ENCODE data around the gene MARVELD1. TPM values are rescaled to one million over a fixed set of nuclear protein-coding genes. Genes with fewer than 3 reads are reported as not detected.
A peak's percentile ranks its signal among the peaks of the same experiment; 100 is the strongest.

The MARVELD1 gene
- total and polyA plus RNA-seq, 2 of the 13 experiments (the other 11 are each of a cell fraction or from before 2014, with no cell fraction given): not detected

DNA sequence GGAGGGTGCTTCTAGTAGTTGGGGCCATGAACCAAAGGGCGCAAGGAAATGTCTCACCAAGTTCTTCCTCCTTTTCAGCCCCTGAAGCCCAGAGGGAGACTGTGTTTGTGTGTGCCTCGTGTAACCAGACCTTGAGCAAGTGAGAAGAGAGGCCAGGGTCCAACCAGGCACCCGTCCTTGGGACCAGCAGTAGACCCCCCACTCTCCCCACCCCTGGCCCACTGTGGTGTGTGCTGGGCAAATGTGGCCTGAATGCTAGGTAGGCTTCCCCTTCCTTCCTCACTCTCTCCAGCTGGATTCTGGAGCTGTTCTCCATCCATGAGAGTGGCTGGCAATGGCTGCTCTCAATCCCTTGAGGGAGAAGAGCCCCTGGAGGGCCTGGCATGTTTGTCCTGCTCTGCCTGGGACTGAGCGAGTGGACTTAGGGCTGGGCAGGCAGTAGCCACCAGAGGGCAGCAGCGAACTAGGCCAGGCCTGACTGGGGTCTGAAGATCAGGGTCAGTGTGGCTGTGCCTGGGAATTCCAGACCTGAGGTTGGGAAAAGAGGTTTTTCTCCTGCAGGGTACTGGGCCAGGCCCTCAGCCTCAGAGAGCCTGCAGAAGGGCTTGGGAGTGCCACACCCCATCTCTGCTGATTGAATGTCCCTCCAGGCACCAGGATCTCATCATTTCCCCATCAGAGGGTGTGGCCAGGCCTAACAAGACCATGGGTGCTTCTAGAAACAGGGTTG lies 45.8 kb downstream of the MARVELD1 start (continued):
- TF ChIP-seq, protein P1, sequence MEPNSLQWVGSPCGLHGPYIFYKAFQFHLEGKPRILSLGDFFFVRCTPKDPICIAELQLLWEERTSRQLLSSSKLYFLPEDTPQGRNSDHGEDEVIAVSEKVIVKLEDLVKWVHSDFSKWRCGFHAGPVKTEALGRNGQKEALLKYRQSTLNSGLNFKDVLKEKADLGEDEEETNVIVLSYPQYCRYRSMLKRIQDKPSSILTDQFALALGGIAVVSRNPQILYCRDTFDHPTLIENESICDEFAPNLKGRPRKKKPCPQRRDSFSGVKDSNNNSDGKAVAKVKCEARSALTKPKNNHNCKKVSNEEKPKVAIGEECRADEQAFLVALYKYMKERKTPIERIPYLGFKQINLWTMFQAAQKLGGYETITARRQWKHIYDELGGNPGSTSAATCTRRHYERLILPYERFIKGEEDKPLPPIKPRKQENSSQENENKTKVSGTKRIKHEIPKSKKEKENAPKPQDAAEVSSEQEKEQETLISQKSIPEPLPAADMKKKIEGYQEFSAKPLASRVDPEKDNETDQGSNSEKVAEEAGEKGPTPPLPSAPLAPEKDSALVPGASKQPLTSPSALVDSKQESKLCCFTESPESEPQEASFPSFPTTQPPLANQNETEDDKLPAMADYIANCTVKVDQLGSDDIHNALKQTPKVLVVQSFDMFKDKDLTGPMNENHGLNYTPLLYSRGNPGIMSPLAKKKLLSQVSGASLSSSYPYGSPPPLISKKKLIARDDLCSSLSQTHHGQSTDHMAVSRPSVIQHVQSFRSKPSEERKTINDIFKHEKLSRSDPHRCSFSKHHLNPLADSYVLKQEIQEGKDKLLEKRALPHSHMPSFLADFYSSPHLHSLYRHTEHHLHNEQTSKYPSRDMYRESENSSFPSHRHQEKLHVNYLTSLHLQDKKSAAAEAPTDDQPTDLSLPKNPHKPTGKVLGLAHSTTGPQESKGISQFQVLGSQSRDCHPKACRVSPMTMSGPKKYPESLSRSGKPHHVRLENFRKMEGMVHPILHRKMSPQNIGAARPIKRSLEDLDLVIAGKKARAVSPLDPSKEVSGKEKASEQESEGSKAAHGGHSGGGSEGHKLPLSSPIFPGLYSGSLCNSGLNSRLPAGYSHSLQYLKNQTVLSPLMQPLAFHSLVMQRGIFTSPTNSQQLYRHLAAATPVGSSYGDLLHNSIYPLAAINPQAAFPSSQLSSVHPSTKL (CRISPR knock-in tag; IDR thresholded peaks at IDR 0.05): peak; percentile 49; the same call in 1 of the 2 replicates
- TF ChIP-seq, protein P2, sequence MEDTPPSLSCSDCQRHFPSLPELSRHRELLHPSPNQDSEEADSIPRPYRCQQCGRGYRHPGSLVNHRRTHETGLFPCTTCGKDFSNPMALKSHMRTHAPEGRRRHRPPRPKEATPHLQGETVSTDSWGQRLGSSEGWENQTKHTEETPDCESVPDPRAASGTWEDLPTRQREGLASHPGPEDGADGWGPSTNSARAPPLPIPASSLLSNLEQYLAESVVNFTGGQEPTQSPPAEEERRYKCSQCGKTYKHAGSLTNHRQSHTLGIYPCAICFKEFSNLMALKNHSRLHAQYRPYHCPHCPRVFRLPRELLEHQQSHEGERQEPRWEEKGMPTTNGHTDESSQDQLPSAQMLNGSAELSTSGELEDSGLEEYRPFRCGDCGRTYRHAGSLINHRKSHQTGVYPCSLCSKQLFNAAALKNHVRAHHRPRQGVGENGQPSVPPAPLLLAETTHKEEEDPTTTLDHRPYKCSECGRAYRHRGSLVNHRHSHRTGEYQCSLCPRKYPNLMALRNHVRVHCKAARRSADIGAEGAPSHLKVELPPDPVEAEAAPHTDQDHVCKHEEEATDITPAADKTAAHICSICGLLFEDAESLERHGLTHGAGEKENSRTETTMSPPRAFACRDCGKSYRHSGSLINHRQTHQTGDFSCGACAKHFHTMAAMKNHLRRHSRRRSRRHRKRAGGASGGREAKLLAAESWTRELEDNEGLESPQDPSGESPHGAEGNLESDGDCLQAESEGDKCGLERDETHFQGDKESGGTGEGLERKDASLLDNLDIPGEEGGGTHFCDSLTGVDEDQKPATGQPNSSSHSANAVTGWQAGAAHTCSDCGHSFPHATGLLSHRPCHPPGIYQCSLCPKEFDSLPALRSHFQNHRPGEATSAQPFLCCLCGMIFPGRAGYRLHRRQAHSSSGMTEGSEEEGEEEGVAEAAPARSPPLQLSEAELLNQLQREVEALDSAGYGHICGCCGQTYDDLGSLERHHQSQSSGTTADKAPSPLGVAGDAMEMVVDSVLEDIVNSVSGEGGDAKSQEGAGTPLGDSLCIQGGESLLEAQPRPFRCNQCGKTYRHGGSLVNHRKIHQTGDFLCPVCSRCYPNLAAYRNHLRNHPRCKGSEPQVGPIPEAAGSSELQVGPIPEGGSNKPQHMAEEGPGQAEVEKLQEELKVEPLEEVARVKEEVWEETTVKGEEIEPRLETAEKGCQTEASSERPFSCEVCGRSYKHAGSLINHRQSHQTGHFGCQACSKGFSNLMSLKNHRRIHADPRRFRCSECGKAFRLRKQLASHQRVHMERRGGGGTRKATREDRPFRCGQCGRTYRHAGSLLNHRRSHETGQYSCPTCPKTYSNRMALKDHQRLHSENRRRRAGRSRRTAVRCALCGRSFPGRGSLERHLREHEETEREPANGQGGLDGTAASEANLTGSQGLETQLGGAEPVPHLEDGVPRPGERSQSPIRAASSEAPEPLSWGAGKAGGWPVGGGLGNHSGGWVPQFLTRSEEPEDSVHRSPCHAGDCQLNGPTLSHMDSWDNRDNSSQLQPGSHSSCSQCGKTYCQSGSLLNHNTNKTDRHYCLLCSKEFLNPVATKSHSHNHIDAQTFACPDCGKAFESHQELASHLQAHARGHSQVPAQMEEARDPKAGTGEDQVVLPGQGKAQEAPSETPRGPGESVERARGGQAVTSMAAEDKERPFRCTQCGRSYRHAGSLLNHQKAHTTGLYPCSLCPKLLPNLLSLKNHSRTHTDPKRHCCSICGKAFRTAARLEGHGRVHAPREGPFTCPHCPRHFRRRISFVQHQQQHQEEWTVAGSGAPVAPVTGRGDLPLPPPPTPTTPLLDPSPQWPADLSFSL (CRISPR knock-in tag; IDR thresholded peaks at IDR 0.05): no peak
- TF ChIP-seq FOSL2 (CRISPR knock-in tag; IDR thresholded peaks at IDR 0.05) (peak; percentile 39; the same call in 1 of the 2 replicates), REPIN1 (CRISPR knock-in tag; IDR thresholded peaks at IDR 0.05; ENCODE audit: borderline replicate concordance, low read depth) (peak; percentile 80), ZNF446 (CRISPR knock-in tag; IDR thresholded peaks at IDR 0.05) (no peak), ATF7-NPFF (CRISPR knock-in tag; IDR thresholded peaks at IDR 0.05; ENCODE audit: low read depth) (no peak), ZNF432 (CRISPR knock-in tag; IDR thresholded peaks at IDR 0.05; ENCODE audit: borderline replicate concordance) (no peak), HOXA3 (CRISPR knock-in tag; IDR thresholded peaks at IDR 0.05) (peak; percentile 41; the same call in 1 of the 2 replicates), ZFP36 (IDR thresholded peaks at IDR 0.05; ENCODE audit: borderline replicate concordance, low read depth, low read length, partially characterized antibody) (no peak), TOPORS (CRISPR knock-in tag; IDR thresholded peaks at IDR 0.05) (no peak), SALL1 (CRISPR knock-in tag; IDR thresholded peaks at IDR 0.05) (peak; percentile 80)
- TF ChIP-seq, protein P3, sequence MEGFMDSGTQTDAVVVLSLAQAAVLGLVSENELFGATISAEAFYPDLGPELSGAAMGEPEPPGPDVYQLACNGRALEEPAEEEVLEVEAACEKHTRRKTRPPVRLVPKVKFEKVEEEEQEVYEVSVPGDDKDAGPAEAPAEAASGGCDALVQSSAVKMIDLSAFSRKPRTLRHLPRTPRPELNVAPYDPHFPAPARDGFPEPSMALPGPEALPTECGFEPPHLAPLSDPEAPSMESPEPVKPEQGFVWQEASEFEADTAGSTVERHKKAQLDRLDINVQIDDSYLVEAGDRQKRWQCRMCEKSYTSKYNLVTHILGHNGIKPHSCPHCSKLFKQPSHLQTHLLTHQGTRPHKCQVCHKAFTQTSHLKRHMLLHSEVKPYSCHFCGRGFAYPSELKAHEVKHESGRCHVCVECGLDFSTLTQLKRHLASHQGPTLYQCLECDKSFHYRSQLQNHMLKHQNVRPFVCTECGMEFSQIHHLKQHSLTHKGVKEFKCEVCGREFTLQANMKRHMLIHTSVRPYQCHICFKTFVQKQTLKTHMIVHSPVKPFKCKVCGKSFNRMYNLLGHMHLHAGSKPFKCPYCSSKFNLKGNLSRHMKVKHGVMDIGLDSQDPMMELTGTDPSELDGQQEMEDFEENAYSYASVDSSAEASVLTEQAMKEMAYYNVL (CRISPR knock-in tag; IDR thresholded peaks at IDR 0.05; ENCODE audit: borderline replicate concordance): no peak
- TF ChIP-seq, protein P4, sequence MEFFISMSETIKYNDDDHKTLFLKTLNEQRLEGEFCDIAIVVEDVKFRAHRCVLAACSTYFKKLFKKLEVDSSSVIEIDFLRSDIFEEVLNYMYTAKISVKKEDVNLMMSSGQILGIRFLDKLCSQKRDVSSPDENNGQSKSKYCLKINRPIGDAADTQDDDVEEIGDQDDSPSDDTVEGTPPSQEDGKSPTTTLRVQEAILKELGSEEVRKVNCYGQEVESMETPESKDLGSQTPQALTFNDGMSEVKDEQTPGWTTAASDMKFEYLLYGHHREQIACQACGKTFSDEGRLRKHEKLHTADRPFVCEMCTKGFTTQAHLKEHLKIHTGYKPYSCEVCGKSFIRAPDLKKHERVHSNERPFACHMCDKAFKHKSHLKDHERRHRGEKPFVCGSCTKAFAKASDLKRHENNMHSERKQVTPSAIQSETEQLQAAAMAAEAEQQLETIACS (CRISPR knock-in tag; IDR thresholded peaks at IDR 0.05): no peak
- TF ChIP-seq, protein P5, sequence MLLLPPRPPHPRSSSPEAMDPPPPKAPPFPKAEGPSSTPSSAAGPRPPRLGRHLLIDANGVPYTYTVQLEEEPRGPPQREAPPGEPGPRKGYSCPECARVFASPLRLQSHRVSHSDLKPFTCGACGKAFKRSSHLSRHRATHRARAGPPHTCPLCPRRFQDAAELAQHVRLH (CRISPR knock-in tag; IDR thresholded peaks at IDR 0.05; ENCODE audit: borderline replicate concordance, low read depth): peak; percentile 52; the same call in 1 of the 2 replicates

All from HepG2 (cell line).